H1 (cell line): ENCODE measurements around the gene HOXC5. TPM values are rescaled to one million over a fixed set of nuclear protein-coding genes. Genes with fewer than 3 reads are reported as not detected.

Source experiments
- CTCF ChIA-PET: fragments of 300-600 bp; sonication (Branson Sonifier 250); formaldehyde crosslinking; loops from one replicate; lab custom pipeline; 2021; ENCODE audit not compliant: partially characterized antibody; lab: Charles Lee
- POLR2A ChIA-PET: fragments of 300-600 bp; sonication (Branson Sonifier 250); formaldehyde crosslinking; loops from one replicate; lab custom pipeline; 2021; ENCODE audit warnings: inconsistent platforms; ENCODE audit not compliant: partially characterized antibody; lab: Charles Lee
- DNase-seq, 2 experiments: peaks; one replicate each; pipeline versions ENCODE4 v3.0.0 to v3.0.0-alpha.2; 2010 to 2022; ENCODE audit warnings: low spot score in 2 of 2, low read depth in 1 of 2, mixed read lengths in 1 of 2
- FAIRE-seq: peaks from 2 replicates; lab custom pipeline; 2011; peaks lifted over from hg19 to GRCh38; lab: Jason Lieb, UNC
- H2AFZ ChIP-seq: 2 replicates; pipeline ENCODE4 v1.8.1; 2012; ENCODE audit warnings: low read length, inconsistent platforms
- H2AK5ac ChIP-seq: 2 replicates; pipeline ENCODE4 v1.6.1; 2013; ENCODE audit warnings: low read depth, low read length
- H2BK120ac ChIP-seq: replicated peaks from 2 replicates; pipeline ENCODE3; 2013; ENCODE audit warnings: low read depth, low read length, inconsistent platforms
- H2BK12ac ChIP-seq: 2 replicates; pipeline ENCODE4 v1.6.1; 2013; ENCODE audit warnings: low read depth, low read length
- H2BK15ac ChIP-seq: 2 replicates; pipeline ENCODE4 v1.6.1; 2013; ENCODE audit warnings: low read length
- H2BK20ac ChIP-seq: 2 replicates; pipeline ENCODE4 v1.6.1; 2013; ENCODE audit warnings: low read length
- H2BK5ac ChIP-seq: 2 replicates; pipeline ENCODE4 v1.6.1; 2013; ENCODE audit warnings: low read depth, low read length
- H3K14ac ChIP-seq: 2 replicates; pipeline ENCODE4 v1.6.1; 2013; ENCODE audit warnings: inconsistent platforms; ENCODE audit not compliant: insufficient read length
- H3K18ac ChIP-seq: 2 replicates; pipeline ENCODE4 v1.6.1; 2013; ENCODE audit warnings: low read length; ENCODE audit errors: extremely low read depth
- H3K23ac ChIP-seq: 2 replicates; pipeline ENCODE4 v1.6.1; 2013; ENCODE audit warnings: inconsistent platforms; ENCODE audit not compliant: insufficient read length
- H3K23me2 ChIP-seq: 2 replicates; pipeline ENCODE4 v1.6.1; 2013; ENCODE audit warnings: low read depth, low read length
- H3K27ac ChIP-seq: 2 replicates; pipeline ENCODE4 v1.6.1; 2011; ENCODE audit warnings: low read depth, low read length, inconsistent platforms
- H3K27me3 ChIP-seq, 4 experiments: replicated peaks in 1 of 4; 1 replicate in 1 of 4; 2 replicates in 3 of 4; pipeline versions ENCODE4 v1.6.1 to v1.8.1; 2011 to 2013; ENCODE audit warnings: low read length in 3 of 4, mild to moderate bottlenecking in 3 of 4, inconsistent platforms in 2 of 4, mixed read lengths in 2 of 4, moderate library complexity in 1 of 4; ENCODE audit not compliant: control insufficient read depth in 3 of 4, insufficient read depth in 3 of 4; ENCODE audit errors: extremely low read depth in 1 of 4
- H3K36me3 ChIP-seq, 4 experiments: 2 replicates each; pipeline versions ENCODE4 v1.6.1 to v1.8.1; 2011 to 2013; ENCODE audit warnings: mild to moderate bottlenecking in 4 of 4, low read length in 3 of 4, moderate library complexity in 2 of 4, control low read depth in 1 of 4, inconsistent platforms in 1 of 4; ENCODE audit not compliant: insufficient read depth in 4 of 4, control insufficient read depth in 2 of 4
- H3K4ac ChIP-seq: replicated peaks from 2 replicates; pipeline ENCODE3; 2013; ENCODE audit warnings: low read length, low read depth, mixed read lengths, inconsistent platforms; ENCODE audit not compliant: insufficient read length
- H3K4me1 ChIP-seq, 4 experiments: replicated peaks in 1 of 4; 1 replicate in 1 of 4; 2 replicates in 3 of 4; pipeline versions ENCODE4 v1.6.1 to v1.8.1; 2011 to 2013; ENCODE audit warnings: low read length in 3 of 4, inconsistent platforms in 2 of 4, mixed read lengths in 1 of 4; ENCODE audit not compliant: insufficient read depth in 4 of 4, control insufficient read depth in 3 of 4
- H3K4me2 ChIP-seq, 2 experiments: 2 replicates each; pipeline versions ENCODE4 v1.6.1 to v1.8.1; 2011 to 2013; ENCODE audit warnings: low read depth in 2 of 2, low read length in 2 of 2, control low read depth in 1 of 2, inconsistent platforms in 1 of 2, mild to moderate bottlenecking in 1 of 2; ENCODE audit not compliant: insufficient read depth in 1 of 2
- H3K4me3 ChIP-seq, 4 experiments: fragments of 200-600, 300-600 bp in 1 of 4; sonication (generic), shearing (Covaris generic), sonication (Bioruptor Twin) in 1 of 4; 2 replicates each; pipeline versions ENCODE4 v1.5.1 to v1.8.1; 2011 to 2016; ENCODE audit warnings: low read length in 4 of 4, low read depth in 3 of 4, control low read depth in 2 of 4, inconsistent platforms in 2 of 4, mild to moderate bottlenecking in 2 of 4, mixed read lengths in 1 of 4, moderate library complexity in 1 of 4; ENCODE audit not compliant: insufficient read depth in 2 of 4; ENCODE audit errors: extremely low read depth in 1 of 4
- H3K56ac ChIP-seq: replicated peaks from 2 replicates; pipeline ENCODE3; 2013; ENCODE audit warnings: low read depth, mild to moderate bottlenecking, mixed read lengths, low read length, inconsistent platforms; ENCODE audit not compliant: insufficient read length
- H3K79me1 ChIP-seq: 2 replicates; pipeline ENCODE4 v1.6.1; 2013; ENCODE audit warnings: low read depth, low read length, control low read depth
- H3K79me2 ChIP-seq, 2 experiments: 2 replicates each; pipeline versions ENCODE4 v1.6.1 to v1.8.1; 2012 to 2013; ENCODE audit warnings: low read length in 2 of 2, mild to moderate bottlenecking in 2 of 2, inconsistent platforms in 1 of 2; ENCODE audit not compliant: insufficient read depth in 2 of 2, control insufficient read depth in 1 of 2
- H3K9ac ChIP-seq, 4 experiments: replicated peaks in 1 of 4; 1 replicate in 1 of 4; 2 replicates in 3 of 4; pipeline versions ENCODE4 v1.6.1 to v1.8.1; 2011 to 2013; ENCODE audit warnings: low read depth in 3 of 4, low read length in 3 of 4, control low read depth in 2 of 4, mild to moderate bottlenecking in 2 of 4, moderate library complexity in 2 of 4, inconsistent platforms in 1 of 4; ENCODE audit errors: extremely low read depth in 1 of 4
- H3K9me3 ChIP-seq, 2 experiments: 2 replicates each; pipeline versions ENCODE4 v1.6.1 to v1.8.1; 2012 to 2013; ENCODE audit warnings: mild to moderate bottlenecking in 2 of 2, moderate library complexity in 2 of 2, control low read depth in 1 of 2, inconsistent platforms in 1 of 2, low read depth in 1 of 2, low read length in 1 of 2, mixed read lengths in 1 of 2; ENCODE audit not compliant: insufficient read depth in 2 of 2
- H4K20me1 ChIP-seq, 2 experiments: replicated peaks in 1 of 2; 2 replicates each; pipeline versions ENCODE3 to v1.8.1; 2011 to 2013; ENCODE audit warnings: inconsistent platforms in 2 of 2, low read length in 2 of 2, mild to moderate bottlenecking in 1 of 2; ENCODE audit not compliant: insufficient read depth in 2 of 2, control insufficient read depth in 1 of 2
- H4K5ac ChIP-seq: 2 replicates; pipeline ENCODE4 v1.6.1; 2013; ENCODE audit warnings: low read length, low read depth, mixed read lengths, inconsistent platforms; ENCODE audit not compliant: insufficient read length
- H4K8ac ChIP-seq: 2 replicates; pipeline ENCODE4 v1.8.0; 2013; ENCODE audit warnings: mild to moderate bottlenecking, moderate library complexity, low read length, inconsistent platforms; ENCODE audit not compliant: insufficient read depth; ENCODE audit errors: extremely low read depth
- H4K91ac ChIP-seq: replicated peaks from 2 replicates; pipeline ENCODE3; 2013; ENCODE audit warnings: low read length, mixed read lengths, inconsistent platforms; ENCODE audit not compliant: insufficient read length
- BACH1 ChIP-seq: IDR thresholded peaks from 2 replicates; pipeline ENCODE4 v1.6.1; 2012; ENCODE audit warnings: low read length, improper control_type of control experiment
- EZH2 ChIP-seq: fragments of 200-600 bp; sonication (generic); IDR thresholded peaks from 2 replicates; pipeline ENCODE4 v1.7.1; 2012; ENCODE audit warnings: low read depth, mild to moderate bottlenecking, moderate library complexity, low read length, inconsistent platforms; ENCODE audit not compliant: severe bottlenecking
- HDAC2 ChIP-seq, 2 experiments: fragments of 300-600 bp in 1 of 2; sonication (generic) in 1 of 2; IDR thresholded peaks; 2 replicates each; pipeline ENCODE4 v1.6.1; 2011 to 2012; ENCODE audit warnings: low read depth in 2 of 2, low read length in 2 of 2, mild to moderate bottlenecking in 2 of 2, moderate library complexity in 2 of 2, borderline replicate concordance in 1 of 2, inconsistent platforms in 1 of 2
- KDM1A ChIP-seq: fragments of 200-600, 300-600 bp; sonication (generic); IDR thresholded peaks from 2 replicates; pipeline ENCODE4 v1.7.1; 2016; ENCODE audit warnings: mild to moderate bottlenecking, low read length, borderline replicate concordance
- POU5F1 ChIP-seq: IDR thresholded peaks from 2 replicates; pipeline ENCODE4 v1.6.1; 2011; ENCODE audit warnings: low read depth, mild to moderate bottlenecking, low read length, moderate library complexity
- RNF2 ChIP-seq: fragments of 200-900, 300-1000 bp; sonication (generic); IDR thresholded peaks from 2 replicates; pipeline ENCODE4 v1.7.1; 2016; ENCODE audit warnings: borderline replicate concordance, low read depth, mild to moderate bottlenecking, antibody characterized with exemption, low read length; ENCODE audit not compliant: poor library complexity, severe bottlenecking; ENCODE audit errors: missing control alignments
- SAP30 ChIP-seq: fragments of 300-600 bp; sonication (generic); IDR thresholded peaks from 2 replicates; pipeline ENCODE4 v1.7.1; 2012; ENCODE audit warnings: low read length, moderate library complexity, mild to moderate bottlenecking, inconsistent platforms; ENCODE audit not compliant: insufficient read depth, insufficient replicate concordance
- SUZ12 ChIP-seq: fragments of 200-600 bp; sonication (generic); IDR thresholded peaks from 2 replicates; pipeline ENCODE4 v1.6.1; 2012; ENCODE audit warnings: mild to moderate bottlenecking, inconsistent platforms, low read length, moderate library complexity, mixed read lengths
- WGBS, 2 experiments: shearing (Covaris generic) in 1 of 2; methylation state at CpG; one replicate each; pipeline versions ENCODE4 v1.1.6 to v1.1.7; 2013 to 2015; ENCODE audit warnings: low lambda C conversion rate in 2 of 2, mixed read lengths in 2 of 2, inconsistent platforms in 1 of 2, low coverage in 1 of 2, missing lambda C conversion rate in 1 of 2; ENCODE audit not compliant: insufficient replicate concordance in 2 of 2, insufficient coverage in 1 of 2, insufficient read length in 1 of 2; ENCODE audit errors: extremely low coverage in 1 of 2, missing lambda C conversion rate in 1 of 2; 5-methylcytosine and 5-hydroxymethylcytosine counted together
- polyA plus RNA-seq, 7 experiments: library from polyadenylated mRNA; depleted of rRNA in 3 of 7; stranded (reverse) in 5 of 7; unstranded in 2 of 7; fragments of >200 nt in 5 of 7; fragments of 200-250 nt in 2 of 7; gene quantifications; 1 replicate in 5 of 7; 2 replicates in 1 of 7; 4 replicates in 1 of 7; pipeline versions ENCODE4 v1.2.1 to v1.2.3, GENCODE V29; 2011 to 2013; ENCODE audit warnings: missing spikeins in 2 of 7, mixed read lengths in 2 of 7
- total RNA-seq: library from RNA; stranded (reverse); fragmentation: NEBNext Ultra II Directional; extraction: Animal tissue kit (Norgen Biotek cat#: 25700); gene quantifications from 2 replicates; pipeline ENCODE4 v1.2.1, GENCODE V29; 2021

Gene HOXC5
- total and polyA plus RNA-seq, 2 of the 8 experiments (the other 6 are each of a cell fraction or from before 2014, with no cell fraction given), result not detected

DNA sequence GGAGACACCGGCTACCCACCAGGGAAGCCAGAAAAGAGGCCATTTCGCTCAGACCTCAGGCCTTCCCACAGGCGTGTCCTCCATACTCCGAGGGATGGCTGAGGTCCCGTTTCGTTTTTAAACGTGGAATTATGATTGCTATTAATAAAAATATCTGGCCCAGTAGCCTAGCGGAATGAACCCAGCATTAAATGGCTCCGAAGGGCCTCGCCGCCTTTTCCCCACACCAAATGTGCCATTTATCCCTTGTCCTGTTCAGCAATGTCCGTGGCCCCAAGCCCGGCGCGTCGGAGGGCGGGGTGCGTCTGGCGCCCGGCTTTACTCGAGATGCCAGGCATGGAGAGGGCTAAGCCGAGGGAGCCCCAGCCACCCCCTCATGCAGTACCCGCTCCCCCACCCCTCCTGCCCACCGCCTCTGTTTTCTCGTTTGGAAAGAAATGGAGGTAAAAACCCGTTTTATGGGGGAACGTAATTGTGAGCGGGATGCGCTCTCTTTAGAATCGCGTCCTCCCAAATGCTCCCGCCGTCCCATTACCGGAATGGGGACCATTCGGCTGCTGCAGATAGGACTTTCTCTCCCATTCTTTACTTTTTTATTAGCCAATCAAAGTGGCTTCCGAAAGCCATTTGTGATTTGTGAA is 18.4 kb upstream of the HOXC5 start:
- Histone ChIP-seq H3K79me2 (no peaks in the 10 kb centered on the region), H2AK5ac (no peak overlapping the region), H3K9me3 (no peaks in the 10 kb centered on the region), H2BK15ac (no peak overlapping the region), H3K14ac (no peak overlapping the region), H3K4me2 (no peak overlapping the region), H3K36me3 (no peaks in the 10 kb centered on the region), H2BK120ac (no peak overlapping the region), H3K4me3 (no peak overlapping the region), H2AFZ (no peak overlapping the region), H3K79me1 (no peaks in the 10 kb centered on the region), H3K4ac (no peak overlapping the region), H2BK12ac (no peak overlapping the region), H3K23ac (no peak overlapping the region), H2BK20ac (no peak overlapping the region), H3K18ac (no peak overlapping the region; the same call in 1 of the 2 replicates), H3K9ac (no peak overlapping the region), H3K23me2 (peaks cover 3% of the 10 kb centered on the region; the same call in 1 of the 2 replicates), H4K5ac (no peak overlapping the region), H3K56ac (no peak overlapping the region), H3K27me3 (peaks cover 92 to 100% (median 99%) of the 10 kb centered on the region in 4 experiments), H4K91ac (no peak overlapping the region), H3K4me1 (peaks cover 0 to 12% (median 3%) of the 10 kb centered on the region in 4 experiments; a peak in 5 of 7 replicates), H3K27ac (no peak overlapping the region), H4K8ac (no peak overlapping the region), H2BK5ac (no peak overlapping the region), H4K20me1 (peaks cover 4 to 40% of the 10 kb centered on the region in 2 experiments)
- CTCF ChIA-PET, result interaction anchor here (1.2 to 3.8 kb wide), 7 partner anchors 10 to 187 kb away, joined by 3 to 50 read pairs (median 8); partner anchors contain the start of gene HOXC9
- POLR2A ChIA-PET, result interaction anchor here (0.5 to 1.2 kb wide), 2 partner anchors 36 to 44 kb away, joined by 3 read pairs; no protein-coding TSS in a partner anchor
- DNase-seq, result peak in 1 of 2 experiments; percentile 56
- no peak for FAIRE-seq
- 11% methylated on average over 33 of the region's 36 CpGs; no CpG with 5 or more reads in 1 of the 2 experiments for WGBS, 2 experiments
- TF ChIP-seq HDAC2 (IDR thresholded peaks at IDR 0.05; ENCODE audit: borderline replicate concordance in 1 of 2, low read depth in 2 of 2, low read length in 2 of 2), result no peak
- TF ChIP-seq RNF2, result peak; percentile 2
- no peak for TF ChIP-seq BACH1
- TF ChIP-seq EZH2, result peak; percentile 98
- peak; percentile 93 for TF ChIP-seq SUZ12
- TF ChIP-seq SAP30, result no peak
- no peak for TF ChIP-seq POU5F1
- TF ChIP-seq KDM1A, result no peak
